ENCODE data around the gene PDPR. TPM values are rescaled to one million over a fixed set of nuclear protein-coding genes. Genes with fewer than 3 reads are reported as not detected.
"Not testable (repeated sequence)": the region's sequence is repeated elsewhere in the genome, so short reads cannot be mapped to it uniquely, and the experiment has no call there.

Gene PDPR
- total RNA-seq, 1 donor, result 25.7 TPM

GRCh38 chr16:70123822-70124221 lies 9.7 kb downstream of the PDPR start:
- DNase-seq (ENCODE audit: low read depth); H3K4me3 ChIP-seq (ENCODE audit: low read depth, low read length): not testable (repeated sequence)

- not testable (repeated sequence) for H3K4me3 ChIP-seq (ENCODE audit: low read depth, low read length); DNase-seq (ENCODE audit: low read depth)
These were observed 12.1 kb downstream of the PDPR start for GRCh38 chr16:70126226-70126625.

GRCh38 chr16:70127706-70128105 lies 13.6 kb downstream of the PDPR start:
- H3K4me3 ChIP-seq (ENCODE audit: low read depth, low read length); DNase-seq (ENCODE audit: low read depth): not testable (repeated sequence)

- DNase-seq (ENCODE audit: low read depth), result not testable (repeated sequence)
These were observed 14.7 kb downstream of the PDPR start for GRCh38 chr16:70128844-70129243.

GRCh38 chr16:70135796-70136195 lies 21.7 kb downstream of the PDPR start:
- not testable (repeated sequence) for H3K4me3 ChIP-seq (ENCODE audit: low read depth, low read length); DNase-seq (ENCODE audit: low read depth)

More at GRCh38 chr16:70128844-70129243, 14.7 kb downstream of the PDPR start:
- not testable (repeated sequence) for H3K4me3 ChIP-seq (ENCODE audit: low read depth, low read length)

GRCh38 chr16:70136595-70136994 lies 22.5 kb downstream of the PDPR start:
- H3K4me3 ChIP-seq (ENCODE audit: low read depth, low read length); DNase-seq (ENCODE audit: low read depth): not testable (repeated sequence)

GRCh38 chr16:70142739-70143138 lies 28.6 kb downstream of the PDPR start:
- not testable (repeated sequence) for DNase-seq (ENCODE audit: low read depth); H3K4me3 ChIP-seq (ENCODE audit: low read depth, low read length)

GRCh38 chr16:70143231-70143895 lies 29.2 kb downstream of the PDPR start:
- not testable (repeated sequence) for DNase-seq (ENCODE audit: low read depth); H3K4me3 ChIP-seq (ENCODE audit: low read depth, low read length)

GRCh38 chr16:70147853-70148252 lies 33.7 kb downstream of the PDPR start:
- DNase-seq (ENCODE audit: low read depth); H3K4me3 ChIP-seq (ENCODE audit: low read depth, low read length): not testable (repeated sequence)

- not testable (repeated sequence) for H3K4me3 ChIP-seq (ENCODE audit: low read depth, low read length); DNase-seq (ENCODE audit: low read depth)
These were observed 34.3 kb downstream of the PDPR start for GRCh38 chr16:70148453-70148852.

- not testable (repeated sequence) for DNase-seq (ENCODE audit: low read depth); H3K4me3 ChIP-seq (ENCODE audit: low read depth, low read length)
These were observed 35.2 kb downstream of the PDPR start for GRCh38 chr16:70149296-70149695.

GRCh38 chr16:70151391-70151790 lies 37.3 kb downstream of the PDPR start:
- TF ChIP-seq CTCF (IDR thresholded peaks at IDR 0.05; ENCODE audit: insufficient read depth, low read length), result no peak
- DNase-seq (ENCODE audit: low read depth), result no peak

GRCh38 chr16:70151941-70152509 lies 37.9 kb downstream of the PDPR start:
- H3K4me3 ChIP-seq (ENCODE audit: low read depth, low read length), result no peak overlapping the region
- DNase-seq (ENCODE audit: low read depth), result no peak
- no peak for TF ChIP-seq CTCF (IDR thresholded peaks at IDR 0.05; ENCODE audit: insufficient read depth, low read length)

More at GRCh38 chr16:70151391-70151790, 37.3 kb downstream of the PDPR start:
- H3K4me3 ChIP-seq (ENCODE audit: low read depth, low read length), result no peak overlapping the region
